GM19193 (cell line): ENCODE data around the gene TSPAN32.

ENCODE experiments used
- POLR2A ChIP-seq: IDR thresholded peaks from 4 replicates; pipeline ENCODE4 v1.6.1; 2011; ENCODE audit not compliant: insufficient read depth, insufficient read length; ENCODE audit errors: extremely low read depth

TSPAN32 gene

DNA sequence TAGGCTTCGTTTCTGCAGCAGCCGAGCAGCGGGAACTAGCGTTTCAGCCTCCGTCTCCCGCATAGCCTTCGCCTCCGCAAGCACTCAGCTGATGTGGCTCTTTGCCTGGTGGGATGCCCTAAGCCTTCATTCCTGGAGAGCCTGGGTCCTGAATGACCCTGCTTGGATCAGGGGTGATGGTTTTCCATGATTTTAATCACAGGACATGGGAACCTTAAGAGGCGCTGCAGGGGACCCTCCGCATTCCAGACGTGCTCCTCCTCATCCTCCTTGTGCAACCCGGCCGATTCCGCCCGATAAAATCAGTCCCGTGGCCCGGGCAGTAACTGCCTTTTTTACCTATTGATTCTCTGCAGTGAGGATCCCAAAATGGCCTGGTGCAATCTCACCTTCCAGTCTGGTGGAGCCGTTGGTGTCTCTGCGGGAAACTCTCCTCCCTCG, 8.3 kb upstream of the TSPAN32 start:
- TF ChIP-seq POLR2A = no peak

DNA sequence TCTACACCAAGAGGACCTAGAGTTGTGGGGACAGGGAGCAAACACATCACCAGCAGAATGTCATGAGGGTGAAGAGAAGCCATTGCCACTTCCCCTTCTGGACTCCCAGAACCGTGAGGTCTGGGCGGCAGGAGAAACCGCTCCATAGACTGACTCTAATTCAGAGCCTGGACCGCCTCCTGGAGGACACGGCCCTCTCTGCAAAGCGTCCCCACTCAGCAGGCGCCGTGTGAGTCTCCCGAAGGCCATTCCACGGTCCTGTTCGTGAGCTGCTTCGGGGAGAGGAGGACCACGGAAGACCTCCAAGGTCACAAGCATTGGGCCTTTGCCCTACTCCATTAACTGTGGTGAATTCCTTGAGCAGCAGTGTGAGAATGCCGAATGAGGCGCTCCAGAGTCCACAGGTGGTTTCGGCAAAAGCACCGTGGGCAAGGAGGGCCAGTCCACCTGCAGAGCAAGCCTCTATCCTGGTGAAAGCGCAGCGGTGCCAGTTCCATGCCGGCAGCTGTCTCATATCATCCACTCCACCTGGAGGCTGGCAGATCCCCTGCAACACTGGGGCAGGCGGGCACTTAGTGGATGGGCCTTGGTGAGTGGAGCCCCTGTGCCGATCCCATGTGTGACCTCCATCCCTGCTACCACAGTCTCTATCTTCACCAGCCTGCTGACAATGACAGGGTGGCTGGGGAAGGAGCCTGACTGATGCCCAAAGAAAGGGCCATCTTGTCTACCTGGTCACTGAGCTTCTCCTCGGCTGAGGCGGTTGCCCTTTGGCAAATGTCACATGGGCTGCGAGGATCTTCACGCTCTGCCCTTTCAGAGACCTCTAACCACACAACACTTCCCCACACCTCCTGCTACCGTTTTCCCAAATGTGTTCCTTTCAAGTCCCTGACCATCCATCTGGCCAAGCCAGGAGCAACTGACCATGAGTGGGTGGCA, 7.6 kb upstream of the TSPAN32 start:
- no peak for TF ChIP-seq POLR2A

GRCh38 chr11:2294926-2295290, 6.9 kb upstream of the TSPAN32 start:
- TF ChIP-seq POLR2A = no peak

DNA sequence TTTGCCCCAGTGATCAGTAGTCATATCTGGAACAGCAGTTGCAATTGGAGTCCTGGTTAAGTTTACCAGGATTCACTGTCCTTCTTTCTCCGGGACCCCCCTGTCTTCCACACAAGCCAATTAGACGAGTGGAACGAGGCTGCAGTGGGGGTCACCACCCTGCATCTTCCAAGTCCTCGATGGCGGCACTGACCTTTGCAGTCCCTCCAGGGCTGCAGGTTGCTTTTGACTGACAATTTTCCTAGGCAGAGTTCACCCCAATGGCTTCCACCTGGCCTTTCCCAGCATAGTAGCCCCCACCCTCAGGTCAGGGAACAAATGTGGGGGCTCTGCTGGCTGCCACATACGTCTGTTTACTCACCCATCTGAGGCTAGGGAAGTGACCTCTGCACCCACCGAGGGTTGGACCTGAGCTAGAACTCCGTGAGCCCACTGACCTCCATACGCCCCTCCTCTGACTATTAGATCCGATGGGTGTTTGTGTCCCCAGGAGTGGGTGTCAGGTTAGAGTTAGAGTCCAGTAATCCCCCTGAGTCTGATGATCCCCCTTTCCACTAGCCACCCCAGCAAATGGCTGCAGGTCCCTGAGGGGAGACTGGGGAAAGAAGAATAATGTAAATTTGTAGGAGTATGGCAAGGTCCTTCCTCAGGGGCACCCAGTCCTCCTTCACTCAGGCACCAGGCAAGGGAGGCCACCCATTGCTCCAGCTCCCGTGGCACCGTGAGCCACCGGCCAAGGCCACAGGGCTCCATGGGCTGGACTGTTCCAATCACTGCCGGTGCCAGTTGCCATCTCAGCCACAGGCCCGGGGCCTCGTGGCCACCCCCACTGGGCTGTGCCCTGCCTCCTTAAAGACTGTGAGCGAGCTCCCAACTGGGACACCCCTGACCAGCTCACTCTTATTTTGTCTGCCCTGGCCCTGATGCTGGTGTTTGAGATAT, 5.6 kb upstream of the TSPAN32 start:
- no peak for TF ChIP-seq POLR2A

DNA sequence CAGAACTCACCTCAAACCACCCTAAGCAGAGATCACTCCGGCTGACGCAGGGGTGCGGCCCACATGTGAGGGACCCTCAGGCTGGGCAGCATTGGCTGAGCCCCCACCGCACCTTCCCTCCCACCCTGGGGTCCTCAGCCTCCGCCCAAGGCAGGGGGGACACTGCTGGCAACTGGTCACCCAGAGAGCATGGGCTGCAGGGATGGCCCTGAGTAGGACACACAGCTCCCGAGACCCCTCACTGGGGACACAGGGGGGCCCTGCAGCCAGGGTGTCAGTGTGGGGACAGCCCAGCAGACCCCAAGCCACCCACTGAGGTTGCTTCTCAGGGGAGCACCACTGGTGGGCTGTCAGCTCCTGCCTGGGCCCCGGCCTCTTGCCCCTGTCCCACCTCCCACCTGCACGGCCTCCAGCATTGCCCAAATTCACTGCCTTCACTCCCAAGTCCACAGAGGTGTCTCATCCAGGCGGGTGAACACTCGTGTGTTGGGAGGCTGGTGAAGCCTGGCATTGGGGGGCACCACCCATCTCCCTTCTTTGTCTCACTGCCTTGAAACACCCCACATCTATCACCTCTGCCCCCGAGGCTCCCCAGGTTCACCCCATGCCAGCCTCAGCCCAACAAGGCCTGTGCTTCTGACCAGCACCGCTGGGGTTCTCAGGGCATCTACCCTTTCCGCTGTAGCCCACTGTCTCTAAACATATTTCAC, 4.7 kb upstream of the TSPAN32 start:
- TF ChIP-seq POLR2A = no peak

- no peak for TF ChIP-seq POLR2A
These were observed 4.2 kb upstream of the TSPAN32 start for GRCh38 chr11:2297623-2298030.

DNA sequence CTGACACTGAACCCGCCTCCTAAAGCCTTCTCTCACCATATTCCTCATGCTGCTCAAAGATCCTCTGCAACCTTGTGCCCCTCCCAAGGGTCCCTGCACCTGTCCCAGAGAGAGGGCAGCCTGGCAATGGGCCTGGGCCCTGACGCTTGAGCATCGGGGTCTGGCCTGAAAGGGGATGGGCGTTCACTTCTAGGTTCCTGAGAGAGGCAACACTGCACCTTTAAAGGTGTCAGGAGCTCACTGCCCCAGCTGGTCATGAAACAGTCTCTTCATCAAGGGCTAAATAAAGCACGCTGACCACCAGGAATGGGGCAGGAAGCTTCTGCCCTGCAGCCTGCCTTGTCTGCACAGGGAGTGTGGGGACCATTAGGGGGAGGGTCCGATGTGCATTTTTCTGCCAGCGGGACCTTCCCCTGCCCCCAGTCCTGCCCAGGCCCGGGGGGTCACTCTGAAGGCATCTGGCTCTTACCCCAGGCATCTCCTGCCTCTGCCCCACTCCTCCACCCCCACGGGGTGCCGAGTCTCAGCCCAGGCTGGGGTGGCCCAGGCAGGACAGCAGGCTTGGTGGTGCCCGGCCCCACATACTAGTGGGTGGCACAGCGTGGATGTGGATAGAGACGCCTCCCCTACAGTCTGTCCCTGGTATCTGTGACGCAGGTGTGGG, 3.5 kb upstream of the TSPAN32 start:
- no peak for TF ChIP-seq POLR2A

GRCh38 chr11:2298795-2299761, 2.7 kb upstream of the TSPAN32 start:
- no peak for TF ChIP-seq POLR2A

DNA sequence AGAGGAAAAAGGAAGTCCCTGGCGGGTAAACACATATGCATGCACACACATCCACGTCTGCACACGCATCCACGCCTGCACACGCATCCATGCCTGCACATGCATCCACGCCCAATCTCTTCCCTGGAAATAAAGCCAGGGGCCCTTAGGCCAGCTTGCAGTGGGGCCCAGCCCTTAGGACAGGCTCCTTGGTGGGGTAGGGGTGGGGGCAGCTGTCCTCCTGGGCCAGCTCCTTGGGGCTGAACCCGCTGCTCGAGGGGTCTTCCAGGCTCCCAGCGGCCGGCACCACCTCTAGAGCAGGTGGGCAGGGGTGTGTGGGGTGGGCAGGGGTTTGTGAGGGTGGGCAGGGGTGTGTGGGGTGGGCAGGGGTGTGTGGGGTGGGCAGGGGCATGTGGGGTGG, 2.0 kb upstream of the TSPAN32 start:
- no peak for TF ChIP-seq POLR2A

GRCh38 chr11:2300290-2300935, 1.4 kb upstream of the TSPAN32 start:
- TF ChIP-seq POLR2A = no peak

DNA sequence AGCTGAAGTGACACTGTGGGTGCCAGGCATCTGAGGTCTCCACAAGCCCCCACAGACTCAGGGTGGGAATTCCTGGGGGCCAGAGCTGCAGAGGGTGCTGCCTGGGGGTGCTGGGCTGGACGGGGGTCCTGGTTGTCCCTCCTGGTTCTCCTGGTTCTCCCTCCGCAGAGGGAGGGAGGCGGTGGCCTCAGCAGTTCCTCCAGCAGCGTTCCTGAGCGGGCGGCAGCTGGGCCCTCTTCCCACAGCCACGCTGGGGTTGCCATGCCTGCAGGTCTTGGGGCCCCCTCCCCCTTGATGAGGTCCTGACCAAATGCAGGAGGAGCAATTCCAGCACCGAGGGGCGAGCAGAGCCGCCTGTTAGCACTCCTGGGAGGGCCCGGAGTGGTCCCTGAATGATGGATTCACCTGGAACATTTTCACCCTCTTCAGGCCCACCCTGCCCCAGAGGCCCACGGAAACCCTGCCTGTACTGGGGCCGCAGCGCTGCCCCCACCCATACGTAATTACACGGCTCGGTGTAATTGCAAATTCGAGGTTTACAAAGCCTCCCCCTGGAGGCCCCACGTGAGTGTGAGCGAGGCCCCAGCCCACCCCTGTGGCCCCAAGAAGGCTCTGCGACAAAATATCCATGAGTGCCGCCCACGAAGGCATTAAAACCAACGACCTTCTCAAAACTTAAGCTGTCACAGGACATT, 730 bp upstream of the TSPAN32 start:
- TF ChIP-seq POLR2A = no peak

- no peak for TF ChIP-seq POLR2A
These were observed 588 bp downstream of the TSPAN32 start for GRCh38 chr11:2302306-2302895.
